Measurements from ENCODE around the gene CADM1.

The CADM1 gene

DNA sequence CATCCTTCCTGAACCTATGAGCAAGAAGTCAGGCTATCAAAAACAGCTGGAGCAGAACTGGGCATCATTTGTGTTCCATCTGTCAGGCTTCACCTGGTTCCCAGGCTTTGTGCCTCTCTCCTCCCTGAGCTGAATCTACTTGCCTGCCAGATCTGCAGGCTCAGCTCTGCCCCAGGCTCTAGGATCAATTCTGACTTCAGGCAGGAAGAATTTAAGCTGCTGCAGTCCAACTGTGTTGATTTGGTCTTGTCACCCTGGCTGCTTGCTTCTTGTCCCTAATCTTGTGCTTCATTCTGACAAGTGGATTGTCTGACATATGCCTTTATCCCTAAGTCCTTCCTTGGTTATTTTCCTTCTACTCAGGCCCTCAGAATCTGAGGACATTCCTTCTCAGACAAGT is 31.6 kb upstream of the CADM1 start:
- TF ChIP-seq, protein P1, sequence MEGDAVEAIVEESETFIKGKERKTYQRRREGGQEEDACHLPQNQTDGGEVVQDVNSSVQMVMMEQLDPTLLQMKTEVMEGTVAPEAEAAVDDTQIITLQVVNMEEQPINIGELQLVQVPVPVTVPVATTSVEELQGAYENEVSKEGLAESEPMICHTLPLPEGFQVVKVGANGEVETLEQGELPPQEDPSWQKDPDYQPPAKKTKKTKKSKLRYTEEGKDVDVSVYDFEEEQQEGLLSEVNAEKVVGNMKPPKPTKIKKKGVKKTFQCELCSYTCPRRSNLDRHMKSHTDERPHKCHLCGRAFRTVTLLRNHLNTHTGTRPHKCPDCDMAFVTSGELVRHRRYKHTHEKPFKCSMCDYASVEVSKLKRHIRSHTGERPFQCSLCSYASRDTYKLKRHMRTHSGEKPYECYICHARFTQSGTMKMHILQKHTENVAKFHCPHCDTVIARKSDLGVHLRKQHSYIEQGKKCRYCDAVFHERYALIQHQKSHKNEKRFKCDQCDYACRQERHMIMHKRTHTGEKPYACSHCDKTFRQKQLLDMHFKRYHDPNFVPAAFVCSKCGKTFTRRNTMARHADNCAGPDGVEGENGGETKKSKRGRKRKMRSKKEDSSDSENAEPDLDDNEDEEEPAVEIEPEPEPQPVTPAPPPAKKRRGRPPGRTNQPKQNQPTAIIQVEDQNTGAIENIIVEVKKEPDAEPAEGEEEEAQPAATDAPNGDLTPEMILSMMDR (IDR thresholded peaks at IDR 0.05; ENCODE audit: poor library complexity, severe bottlenecking): no peak
- H3K27me3 ChIP-seq (ENCODE audit: insufficient read depth, poor library complexity, severe bottlenecking): no peaks in the 10 kb centered on the region
- no peak overlapping the region for H3K27ac ChIP-seq (ENCODE audit: poor library complexity, severe bottlenecking)
- no peak overlapping the region for H3K4me3 ChIP-seq (ENCODE audit: severe bottlenecking)
- H3K9me3 ChIP-seq (ENCODE audit: severe bottlenecking): no peaks in the 10 kb centered on the region
- DNase-seq (ENCODE audit: low spot score): no peak
- no peak for ATAC-seq (ENCODE audit: low read depth)
- no peaks in the 10 kb centered on the region for H3K4me1 ChIP-seq (ENCODE audit: insufficient read depth, poor library complexity, severe bottlenecking)
- H3K36me3 ChIP-seq (ENCODE audit: low read depth): no peaks in the 10 kb centered on the region

DNA sequence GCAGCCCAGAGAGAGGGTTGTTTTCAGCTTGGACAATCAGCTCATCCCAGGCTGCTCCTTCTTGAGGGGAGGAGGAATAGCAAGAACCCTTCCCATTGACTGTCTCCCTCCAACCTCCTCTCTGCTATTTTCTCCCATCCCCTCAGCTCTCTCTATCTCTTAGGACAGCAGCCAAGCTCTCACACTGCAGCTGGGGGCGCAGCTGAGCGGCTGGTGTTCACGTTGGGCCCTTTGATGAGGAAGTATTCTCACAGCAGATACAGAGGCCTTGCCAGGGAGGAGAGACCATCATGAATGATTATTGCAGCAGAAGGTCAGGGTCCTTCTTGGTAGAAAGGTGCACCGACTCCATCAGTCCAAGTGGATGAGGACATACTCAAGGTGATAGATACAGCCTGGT is 26.5 kb upstream of the CADM1 start:
- Histone ChIP-seq H3K27ac (ENCODE audit: poor library complexity, severe bottlenecking) (no peak overlapping the region), H3K27me3 (ENCODE audit: insufficient read depth, poor library complexity, severe bottlenecking) (no peaks in the 10 kb centered on the region), H3K9me3 (ENCODE audit: severe bottlenecking) (no peaks in the 10 kb centered on the region), H3K36me3 (ENCODE audit: low read depth) (no peaks in the 10 kb centered on the region), H3K4me1 (ENCODE audit: insufficient read depth, poor library complexity, severe bottlenecking) (no peaks in the 10 kb centered on the region), H3K4me3 (ENCODE audit: severe bottlenecking) (no peak overlapping the region)
- TF ChIP-seq, protein P1 (IDR thresholded peaks at IDR 0.05; ENCODE audit: poor library complexity, severe bottlenecking): no peak
- ATAC-seq (ENCODE audit: low read depth) (no peak), DNase-seq (ENCODE audit: low spot score) (no peak)

DNA sequence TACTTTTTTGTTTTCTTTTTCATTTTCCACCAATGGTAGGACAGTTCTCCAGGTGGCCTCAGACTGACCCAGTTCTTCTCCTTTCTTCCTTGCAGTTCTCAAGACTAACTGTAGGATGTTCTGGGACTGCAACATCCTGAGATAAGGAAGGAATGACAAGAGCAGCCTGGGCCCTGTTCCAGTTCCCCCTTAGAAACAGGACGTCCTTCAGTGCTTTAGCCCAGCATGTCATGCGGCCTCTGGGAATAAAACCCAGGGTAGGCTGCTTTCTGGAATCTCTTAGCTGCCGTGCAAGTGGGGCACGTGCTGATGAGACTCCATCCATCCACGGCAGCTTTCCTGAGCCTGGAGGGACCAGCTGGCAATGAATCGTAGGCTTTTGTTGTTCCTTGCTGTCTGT is 24.0 kb upstream of the CADM1 start:
- TF ChIP-seq, protein P1 (IDR thresholded peaks at IDR 0.05; ENCODE audit: poor library complexity, severe bottlenecking): no peak
- Histone ChIP-seq H3K27ac (ENCODE audit: poor library complexity, severe bottlenecking) (no peak overlapping the region), H3K36me3 (ENCODE audit: low read depth) (no peaks in the 10 kb centered on the region), H3K9me3 (ENCODE audit: severe bottlenecking) (no peaks in the 10 kb centered on the region), H3K4me1 (ENCODE audit: insufficient read depth, poor library complexity, severe bottlenecking) (no peaks in the 10 kb centered on the region), H3K4me3 (ENCODE audit: severe bottlenecking) (no peak overlapping the region), H3K27me3 (ENCODE audit: insufficient read depth, poor library complexity, severe bottlenecking) (no peaks in the 10 kb centered on the region)
- ATAC-seq (ENCODE audit: low read depth) (no peak), DNase-seq (ENCODE audit: low spot score) (no peak)

DNA sequence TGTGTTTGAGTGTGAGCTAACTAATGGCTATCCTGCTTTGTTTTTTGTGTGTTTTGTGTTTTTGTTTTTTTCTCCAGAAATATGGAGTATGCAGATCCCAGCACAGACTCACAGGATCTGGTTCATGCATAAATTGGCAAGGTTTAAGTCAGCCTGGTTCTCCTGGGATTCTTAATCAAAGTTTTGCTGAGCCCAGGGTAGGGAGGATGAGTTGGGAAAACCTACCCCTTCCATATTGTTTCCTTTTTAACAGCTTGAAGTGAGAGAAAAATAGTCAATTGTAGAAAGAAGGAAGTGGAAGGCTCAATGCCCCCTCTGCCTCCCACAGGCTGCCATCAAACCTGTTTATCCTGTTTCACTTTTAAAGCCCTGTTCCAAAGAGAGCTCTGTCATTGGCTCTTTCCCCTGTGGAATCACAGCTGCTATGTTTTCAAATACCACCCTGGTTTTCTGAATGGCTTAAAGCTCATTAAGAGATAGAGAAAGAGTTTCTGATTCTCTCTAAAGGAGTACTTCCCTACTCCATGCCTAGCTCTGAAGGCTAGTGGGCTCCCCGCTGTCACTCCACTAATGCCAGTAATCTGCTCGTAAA is 23.4 kb upstream of the CADM1 start:
- no peak overlapping the region for H3K4me3 ChIP-seq (ENCODE audit: severe bottlenecking)
- H3K4me1 ChIP-seq (ENCODE audit: insufficient read depth, poor library complexity, severe bottlenecking): no peaks in the 10 kb centered on the region
- DNase-seq (ENCODE audit: low spot score): no peak
- TF ChIP-seq, protein P1 (IDR thresholded peaks at IDR 0.05; ENCODE audit: poor library complexity, severe bottlenecking): no peak
- no peaks in the 10 kb centered on the region for H3K27me3 ChIP-seq (ENCODE audit: insufficient read depth, poor library complexity, severe bottlenecking)
- no peak overlapping the region for H3K27ac ChIP-seq (ENCODE audit: poor library complexity, severe bottlenecking)
- no peak for ATAC-seq (ENCODE audit: low read depth)
- no peaks in the 10 kb centered on the region for H3K9me3 ChIP-seq (ENCODE audit: severe bottlenecking)
- H3K36me3 ChIP-seq (ENCODE audit: low read depth): no peaks in the 10 kb centered on the region

DNA sequence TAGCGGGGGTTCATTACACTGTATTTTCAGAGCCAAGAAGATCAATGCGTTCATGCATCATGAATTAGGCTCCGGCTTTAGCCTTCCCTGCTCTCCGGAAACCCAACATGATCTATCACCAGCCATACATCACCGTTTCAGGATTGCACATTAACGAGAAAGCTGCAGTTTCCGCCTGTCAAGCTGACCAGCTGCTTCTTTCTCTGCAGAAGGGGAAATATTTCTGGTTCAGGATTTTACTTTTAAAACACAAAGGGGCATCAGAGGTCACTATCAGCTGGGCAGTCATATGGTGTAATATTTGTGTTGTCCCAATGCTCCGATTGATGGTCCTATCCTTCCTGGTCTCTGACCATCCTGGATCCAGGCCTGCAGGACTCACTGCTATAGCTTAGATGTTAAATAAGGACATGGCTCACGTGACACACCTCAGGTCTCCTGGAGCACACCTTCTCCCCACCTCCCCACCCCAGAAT is 21.4 kb upstream of the CADM1 start:
- ATAC-seq (ENCODE audit: low read depth): no peak
- DNase-seq (ENCODE audit: low spot score): no peak
- Histone ChIP-seq H3K27ac (ENCODE audit: poor library complexity, severe bottlenecking) (no peak overlapping the region), H3K27me3 (ENCODE audit: insufficient read depth, poor library complexity, severe bottlenecking) (no peaks in the 10 kb centered on the region), H3K4me1 (ENCODE audit: insufficient read depth, poor library complexity, severe bottlenecking) (no peaks in the 10 kb centered on the region), H3K4me3 (ENCODE audit: severe bottlenecking) (no peak overlapping the region), H3K36me3 (ENCODE audit: low read depth) (no peaks in the 10 kb centered on the region), H3K9me3 (ENCODE audit: severe bottlenecking) (no peaks in the 10 kb centered on the region)
- TF ChIP-seq, protein P1 (IDR thresholded peaks at IDR 0.05; ENCODE audit: poor library complexity, severe bottlenecking): no peak

Measured in RWPE2 (cell line).